SK-N-SH (cell line): ENCODE data around the gene AGBL4. TPM values are rescaled to one million over a fixed set of nuclear protein-coding genes. Genes with fewer than 3 reads are reported as not detected.

ENCODE experiments used
- CTCF ChIA-PET: fragments of 300-600, 350-600 bp; formaldehyde crosslinking; extraction: SDS; loops from one replicate; lab custom pipeline; 2021; lab: Yijun Ruan, JAX
- POLR2A ChIA-PET: fragments of 350-600 bp; sonication (Branson Sonifier 250); formaldehyde crosslinking; extraction: SDS; loops from one replicate; lab custom pipeline; 2020; ENCODE audit warnings: antibody characterized with exemption, inconsistent platforms; lab: Yijun Ruan, JAX
- DNase-seq: peaks from one replicate; pipeline ENCODE4 v3.0.0; 2012
- H2AFZ ChIP-seq: fragments of 200-600 bp; sonication (generic); 2 replicates; pipeline ENCODE4 v1.8.1; 2016; ENCODE audit warnings: antibody characterized with exemption, mild to moderate bottlenecking, low read depth
- H3F3A ChIP-seq: fragments of 200-600 bp; sonication (generic); replicated peaks from 2 replicates; pipeline ENCODE3; 2016; ENCODE audit warnings: antibody characterized with exemption, mild to moderate bottlenecking; ENCODE audit not compliant: insufficient read depth
- H3K27ac ChIP-seq, 2 experiments: fragments of 200-500 bp in 1 of 2; fragments of 200-600 bp in 1 of 2; sonication (Bioruptor generic) in 1 of 2; sonication (generic), shearing (Covaris generic) in 1 of 2; 2 replicates each; pipeline versions ENCODE4 v1.5.1 to v1.6.1; 2014 to 2016; ENCODE audit warnings: low read depth in 2 of 2, inconsistent platforms in 1 of 2, low read length in 1 of 2, mild to moderate bottlenecking in 1 of 2, mixed read lengths in 1 of 2
- H3K27me3 ChIP-seq: fragments of 200-600 bp; sonication (generic), shearing (Covaris generic); 2 replicates; pipeline ENCODE4 v1.6.1; 2016; ENCODE audit warnings: mixed run types; ENCODE audit not compliant: insufficient read depth
- H3K36me3 ChIP-seq, 2 experiments: fragments of 200-500 bp in 1 of 2; fragments of 200-600 bp in 1 of 2; sonication (Bioruptor generic) in 1 of 2; sonication (generic) in 1 of 2; replicated peaks in 1 of 2; 2 replicates each; pipeline versions ENCODE3 to v1.5.1; 2014 to 2016; ENCODE audit warnings: low read length in 1 of 2, mild to moderate bottlenecking in 1 of 2; ENCODE audit not compliant: insufficient read depth in 2 of 2, control insufficient read depth in 1 of 2
- H3K4me1 ChIP-seq, 2 experiments: fragments of 200-500 bp in 1 of 2; fragments of 200-600 bp in 1 of 2; sonication (Bioruptor generic) in 1 of 2; sonication (generic), shearing (Covaris generic) in 1 of 2; 2 replicates each; pipeline versions ENCODE4 v1.5.1 to v1.6.1; 2014 to 2016; ENCODE audit warnings: low read depth in 1 of 2, low read length in 1 of 2, mixed run types in 1 of 2; ENCODE audit not compliant: insufficient read depth in 2 of 2, control insufficient read depth in 1 of 2
- H3K4me2 ChIP-seq: fragments of 200-600 bp; sonication (generic), shearing (Covaris generic); 2 replicates; pipeline ENCODE4 v1.6.1; 2017; ENCODE audit warnings: mixed run types
- H3K4me3 ChIP-seq, 2 experiments: fragments of 200-500 bp in 1 of 2; fragments of 200-600 bp in 1 of 2; sonication (Bioruptor generic) in 1 of 2; sonication (generic), shearing (Covaris generic) in 1 of 2; 2 replicates each; pipeline versions ENCODE4 v1.5.1 to v1.8.1; 2014 to 2016; ENCODE audit warnings: low read depth in 2 of 2, inconsistent platforms in 1 of 2, low read length in 1 of 2, mild to moderate bottlenecking in 1 of 2, mixed read lengths in 1 of 2, moderate library complexity in 1 of 2
- H3K79me2 ChIP-seq: fragments of 200-600 bp; sonication (generic); 2 replicates; pipeline ENCODE4 v1.8.1; 2017; ENCODE audit warnings: mild to moderate bottlenecking; ENCODE audit not compliant: insufficient read depth
- H3K9ac ChIP-seq: fragments of 200-600 bp; sonication (generic); 2 replicates; pipeline ENCODE4 v1.6.1; 2017; ENCODE audit warnings: mixed run types
- H3K9me2 ChIP-seq: fragments of 200-600 bp; sonication (generic); 2 replicates; pipeline ENCODE4 v1.6.1; 2017; ENCODE audit warnings: mixed run types
- H3K9me3 ChIP-seq: fragments of 200-600 bp; sonication (generic); 2 replicates; pipeline ENCODE4 v1.6.1; 2017; ENCODE audit warnings: mixed run types, mild to moderate bottlenecking, moderate library complexity
- H4K20me1 ChIP-seq: fragments of 200-600 bp; sonication (generic); 2 replicates; pipeline ENCODE4 v1.6.1; 2017; ENCODE audit warnings: mild to moderate bottlenecking, mixed run types; ENCODE audit not compliant: insufficient read depth
- ELF1 ChIP-seq: IDR thresholded peaks from 2 replicates; pipeline ENCODE4 v1.4.0; 2012
- FOSL2 ChIP-seq: IDR thresholded peaks from 2 replicates; pipeline ENCODE4 v1.4.0; 2012; ENCODE audit warnings: low read depth, mild to moderate bottlenecking, moderate library complexity, borderline replicate concordance
- FOXJ3 ChIP-seq: sonication (generic); formaldehyde crosslinking; IDR thresholded peaks from 2 replicates; pipeline ENCODE4 v1.5.1; 2020; ENCODE audit warnings: mild to moderate bottlenecking, missing genetic modification reagents
- GATA2 ChIP-seq: sonication (generic); formaldehyde crosslinking; IDR thresholded peaks from 2 replicates; pipeline ENCODE4 v1.5.0; 2020; ENCODE audit warnings: mild to moderate bottlenecking, missing genetic modification reagents
- MXI1 ChIP-seq: IDR thresholded peaks from 2 replicates; pipeline ENCODE4 v1.6.1; 2012; ENCODE audit warnings: mild to moderate bottlenecking, low read depth, low read length, improper control_type of control experiment
- NFIC ChIP-seq: IDR thresholded peaks from 2 replicates; pipeline ENCODE4 v1.4.0; 2012; ENCODE audit warnings: borderline replicate concordance
- NRF1 ChIP-seq: IDR thresholded peaks from 2 replicates; pipeline ENCODE4 v1.6.1; 2012; ENCODE audit warnings: low read depth, mild to moderate bottlenecking, low read length
- POLR2AphosphoS5 ChIP-seq: IDR thresholded peaks from 2 replicates; pipeline ENCODE4 v1.6.1; 2012; ENCODE audit warnings: low read depth, low read length
- RAD21 ChIP-seq: IDR thresholded peaks from 2 replicates; pipeline ENCODE4 v1.6.1; 2012; ENCODE audit warnings: mild to moderate bottlenecking, low read length
- RCOR1 ChIP-seq: fragments of 150-350 bp; IDR thresholded peaks from 2 replicates; pipeline ENCODE4 v1.6.1; 2017; ENCODE audit warnings: antibody characterized with exemption, low read length
- RFX5 ChIP-seq: IDR thresholded peaks from 2 replicates; pipeline ENCODE4 v1.6.1; 2012; ENCODE audit warnings: mild to moderate bottlenecking, improper control_type of control experiment, low read length
- TAF1 ChIP-seq: IDR thresholded peaks from 2 replicates; pipeline ENCODE4 v1.6.1; 2012; ENCODE audit warnings: low read depth, mild to moderate bottlenecking, low read length, moderate library complexity, borderline replicate concordance
- TCF12 ChIP-seq: IDR thresholded peaks from 2 replicates; pipeline ENCODE4 v1.4.0; 2012
- TEAD4 ChIP-seq: IDR thresholded peaks from 2 replicates; pipeline ENCODE4 v1.4.0; 2012; ENCODE audit warnings: mild to moderate bottlenecking, borderline replicate concordance; ENCODE audit not compliant: insufficient read depth
- WGBS: methylation state at CpG from one replicate; pipeline ENCODE4 v1.1.6; 2017; ENCODE audit warnings: low lambda C conversion rate; 5-methylcytosine and 5-hydroxymethylcytosine counted together
- polyA plus RNA-seq, 3 experiments: library from polyadenylated mRNA; depleted of rRNA; stranded (reverse); fragments of >200 nt; gene quantifications; 2 replicates each; pipeline ENCODE4 v1.2.3, GENCODE V29; 2012
- TF ChIP-seq, protein P1 (sequence below): IDR thresholded peaks from 2 replicates; pipeline ENCODE4; 2012
- TF ChIP-seq, protein P2 (sequence below): IDR thresholded peaks from 2 replicates; pipeline ENCODE4 v1.6.1; 2012; ENCODE audit warnings: mild to moderate bottlenecking, low read depth, low read length, moderate library complexity
- TF ChIP-seq, protein P3 (sequence below): IDR thresholded peaks from 2 replicates; pipeline ENCODE4 v1.4.0; 2012; ENCODE audit warnings: low read depth, borderline replicate concordance
- TF ChIP-seq, protein P4 (sequence below): fragments of 150-350 bp; IDR thresholded peaks from 2 replicates; pipeline ENCODE4 v1.6.1; 2016; ENCODE audit warnings: mild to moderate bottlenecking, low read depth, low read length
- TF ChIP-seq, protein P5 (sequence below): fragments of 150-350 bp; IDR thresholded peaks from 2 replicates; pipeline ENCODE4 v1.6.1; 2017; ENCODE audit warnings: antibody characterized with exemption, low read length, low read depth, borderline replicate concordance

Gene AGBL4
- polyA plus RNA-seq, 1 of the 3 experiments (the other 2 are of a cell fraction), result 0.07 TPM

DNA sequence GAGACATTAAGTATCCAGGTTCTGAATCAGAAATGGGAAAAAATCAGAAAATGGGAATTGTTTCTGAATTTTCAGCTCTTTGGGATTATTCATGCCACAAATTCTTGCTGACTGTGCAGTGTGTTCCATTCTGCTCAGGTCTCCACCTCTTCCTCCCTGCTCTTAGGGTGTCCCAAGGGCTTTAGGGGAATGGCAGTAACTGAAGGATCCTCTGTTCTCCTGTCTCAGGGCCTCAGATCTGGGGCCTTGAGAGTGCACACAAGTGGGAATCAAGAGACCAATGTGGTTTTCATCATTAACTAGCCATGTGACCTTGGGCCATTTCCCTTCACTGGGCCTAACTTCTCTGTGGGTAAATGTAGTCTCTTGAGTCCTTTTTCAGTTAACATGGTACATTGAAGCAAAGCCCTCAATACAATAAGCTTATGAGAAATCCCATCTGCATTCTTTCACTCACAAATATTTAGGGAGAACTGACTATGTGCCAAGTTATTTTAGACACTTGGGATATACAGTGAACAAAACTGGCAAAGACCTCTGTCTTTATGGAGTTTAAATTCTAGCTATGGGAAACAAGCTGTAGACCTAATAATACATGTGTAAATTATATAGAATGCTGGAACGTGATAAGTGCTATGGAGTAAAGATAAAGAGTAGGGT, 1476.1 kb downstream of the AGBL4 start (continued):
- TF ChIP-seq, protein P1, sequence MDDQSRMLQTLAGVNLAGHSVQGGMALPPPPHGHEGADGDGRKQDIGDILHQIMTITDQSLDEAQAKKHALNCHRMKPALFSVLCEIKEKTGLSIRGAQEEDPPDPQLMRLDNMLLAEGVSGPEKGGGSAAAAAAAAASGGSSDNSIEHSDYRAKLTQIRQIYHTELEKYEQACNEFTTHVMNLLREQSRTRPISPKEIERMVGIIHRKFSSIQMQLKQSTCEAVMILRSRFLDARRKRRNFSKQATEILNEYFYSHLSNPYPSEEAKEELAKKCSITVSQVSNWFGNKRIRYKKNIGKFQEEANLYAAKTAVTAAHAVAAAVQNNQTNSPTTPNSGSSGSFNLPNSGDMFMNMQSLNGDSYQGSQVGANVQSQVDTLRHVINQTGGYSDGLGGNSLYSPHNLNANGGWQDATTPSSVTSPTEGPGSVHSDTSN, result no peak
- TF ChIP-seq, protein P2, sequence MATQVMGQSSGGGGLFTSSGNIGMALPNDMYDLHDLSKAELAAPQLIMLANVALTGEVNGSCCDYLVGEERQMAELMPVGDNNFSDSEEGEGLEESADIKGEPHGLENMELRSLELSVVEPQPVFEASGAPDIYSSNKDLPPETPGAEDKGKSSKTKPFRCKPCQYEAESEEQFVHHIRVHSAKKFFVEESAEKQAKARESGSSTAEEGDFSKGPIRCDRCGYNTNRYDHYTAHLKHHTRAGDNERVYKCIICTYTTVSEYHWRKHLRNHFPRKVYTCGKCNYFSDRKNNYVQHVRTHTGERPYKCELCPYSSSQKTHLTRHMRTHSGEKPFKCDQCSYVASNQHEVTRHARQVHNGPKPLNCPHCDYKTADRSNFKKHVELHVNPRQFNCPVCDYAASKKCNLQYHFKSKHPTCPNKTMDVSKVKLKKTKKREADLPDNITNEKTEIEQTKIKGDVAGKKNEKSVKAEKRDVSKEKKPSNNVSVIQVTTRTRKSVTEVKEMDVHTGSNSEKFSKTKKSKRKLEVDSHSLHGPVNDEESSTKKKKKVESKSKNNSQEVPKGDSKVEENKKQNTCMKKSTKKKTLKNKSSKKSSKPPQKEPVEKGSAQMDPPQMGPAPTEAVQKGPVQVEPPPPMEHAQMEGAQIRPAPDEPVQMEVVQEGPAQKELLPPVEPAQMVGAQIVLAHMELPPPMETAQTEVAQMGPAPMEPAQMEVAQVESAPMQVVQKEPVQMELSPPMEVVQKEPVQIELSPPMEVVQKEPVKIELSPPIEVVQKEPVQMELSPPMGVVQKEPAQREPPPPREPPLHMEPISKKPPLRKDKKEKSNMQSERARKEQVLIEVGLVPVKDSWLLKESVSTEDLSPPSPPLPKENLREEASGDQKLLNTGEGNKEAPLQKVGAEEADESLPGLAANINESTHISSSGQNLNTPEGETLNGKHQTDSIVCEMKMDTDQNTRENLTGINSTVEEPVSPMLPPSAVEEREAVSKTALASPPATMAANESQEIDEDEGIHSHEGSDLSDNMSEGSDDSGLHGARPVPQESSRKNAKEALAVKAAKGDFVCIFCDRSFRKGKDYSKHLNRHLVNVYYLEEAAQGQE, result no peak
- TF ChIP-seq NFIC, result no peak

DNA sequence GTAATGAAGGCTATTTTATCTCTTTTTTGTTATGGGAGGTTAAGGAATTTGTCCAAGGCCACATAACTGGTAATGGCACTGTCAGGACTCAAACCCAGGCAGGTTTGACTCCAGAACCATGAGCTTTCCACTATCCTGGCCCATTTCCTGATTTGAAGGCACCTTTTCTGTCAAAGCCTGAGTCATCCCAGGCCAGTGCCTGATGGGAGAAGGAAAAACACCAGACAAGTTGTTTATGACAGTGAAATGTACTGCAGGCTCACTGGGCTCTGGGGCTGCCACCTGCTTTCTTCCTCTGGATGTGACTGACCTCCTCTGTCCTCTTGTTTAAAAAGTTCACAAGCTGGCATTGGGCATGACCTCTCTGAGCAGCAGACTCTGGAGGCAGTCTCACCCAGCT, 1479.9 kb downstream of the AGBL4 start:
- no peaks in the 10 kb centered on the region for H3K36me3 ChIP-seq
- H4K20me1 ChIP-seq, result no peaks in the 10 kb centered on the region
- no peak overlapping the region for H3K27ac ChIP-seq
- no peak overlapping the region for H3K4me3 ChIP-seq
- no peaks in the 10 kb centered on the region for H3K27me3 ChIP-seq
- no peak overlapping the region for H3K9ac ChIP-seq
- no peak overlapping the region for H2AFZ ChIP-seq
- H3F3A ChIP-seq, result no peaks in the 10 kb centered on the region
- CTCF ChIA-PET, result interaction anchor here (1.8 kb wide), 1 partner anchor 13 kb away, joined by 9 read pairs; no protein-coding TSS in a partner anchor
- H3K4me1 ChIP-seq, result no peaks in the 10 kb centered on the region
- no peaks in the 10 kb centered on the region for H3K9me2 ChIP-seq
- TF ChIP-seq NRF1, result no peak
- TF ChIP-seq FOXJ3 (CRISPR knock-in tag), result no peak
- TF ChIP-seq, all 33 proteins: peak for 0
- POLR2A ChIA-PET, result no interaction called here
- no peaks in the 10 kb centered on the region for H3K79me2 ChIP-seq
- H3K4me2 ChIP-seq, result no peak overlapping the region
- no peaks in the 10 kb centered on the region for H3K9me3 ChIP-seq
- no peak for DNase-seq

DNA sequence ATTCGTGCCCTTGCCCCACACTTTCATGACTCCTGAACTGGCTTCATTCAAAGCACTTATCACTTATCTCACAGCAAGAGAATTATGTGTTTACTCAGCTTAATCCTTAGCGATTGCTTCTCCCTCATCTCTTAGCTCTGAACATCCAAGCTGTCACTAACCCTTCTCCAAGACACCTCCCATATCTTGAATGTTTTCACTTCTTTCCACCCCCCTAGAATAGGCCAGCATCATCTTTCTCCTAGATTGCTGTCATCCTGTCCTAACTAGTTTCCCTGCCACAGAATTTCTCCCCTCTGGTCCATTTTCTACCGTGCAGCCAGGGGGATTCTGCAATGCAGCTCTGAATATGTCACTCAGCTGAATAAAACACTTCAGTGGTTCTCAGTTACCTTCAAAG, 1483.2 kb downstream of the AGBL4 start:
- H3K4me2 ChIP-seq, result no peak overlapping the region
- H3K27me3 ChIP-seq, result no peaks in the 10 kb centered on the region
- WGBS, result 28% methylated on average over 3 of the region's 3 CpGs
- H3K27ac ChIP-seq, result no peak overlapping the region
- H3K79me2 ChIP-seq, result no peaks in the 10 kb centered on the region
- H4K20me1 ChIP-seq, result no peaks in the 10 kb centered on the region
- no peak overlapping the region for H2AFZ ChIP-seq
- no peak for DNase-seq
- ChIA-PET POLR2A (no interaction called here), CTCF (interaction anchor here (1.3 to 2.8 kb wide), 4 partner anchors 10 to 42 kb away, joined by 3 to 13 read pairs (median 5); no protein-coding TSS in a partner anchor)
- no peak overlapping the region for H3K4me3 ChIP-seq
- no peak overlapping the region for H3K9ac ChIP-seq
- H3K9me3 ChIP-seq, result no peaks in the 10 kb centered on the region
- H3K4me1 ChIP-seq, result no peaks in the 10 kb centered on the region
- H3K9me2 ChIP-seq, result no peaks in the 10 kb centered on the region
- no peaks in the 10 kb centered on the region for H3K36me3 ChIP-seq
- H3F3A ChIP-seq, result no peaks in the 10 kb centered on the region
- TF ChIP-seq RAD21 (no peak), FOSL2 (no peak), RFX5 (no peak), TEAD4 (no peak), POLR2AphosphoS5 (no peak), GATA2 (CRISPR knock-in tag) (no peak), RCOR1 (no peak), ELF1 (no peak), TCF12 (no peak), MXI1 (no peak), TAF1 (no peak)
- TF ChIP-seq, protein P3, sequence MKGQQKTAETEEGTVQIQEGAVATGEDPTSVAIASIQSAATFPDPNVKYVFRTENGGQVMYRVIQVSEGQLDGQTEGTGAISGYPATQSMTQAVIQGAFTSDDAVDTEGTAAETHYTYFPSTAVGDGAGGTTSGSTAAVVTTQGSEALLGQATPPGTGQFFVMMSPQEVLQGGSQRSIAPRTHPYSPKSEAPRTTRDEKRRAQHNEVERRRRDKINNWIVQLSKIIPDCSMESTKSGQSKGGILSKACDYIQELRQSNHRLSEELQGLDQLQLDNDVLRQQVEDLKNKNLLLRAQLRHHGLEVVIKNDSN, result no peak
- TF ChIP-seq, protein P4, sequence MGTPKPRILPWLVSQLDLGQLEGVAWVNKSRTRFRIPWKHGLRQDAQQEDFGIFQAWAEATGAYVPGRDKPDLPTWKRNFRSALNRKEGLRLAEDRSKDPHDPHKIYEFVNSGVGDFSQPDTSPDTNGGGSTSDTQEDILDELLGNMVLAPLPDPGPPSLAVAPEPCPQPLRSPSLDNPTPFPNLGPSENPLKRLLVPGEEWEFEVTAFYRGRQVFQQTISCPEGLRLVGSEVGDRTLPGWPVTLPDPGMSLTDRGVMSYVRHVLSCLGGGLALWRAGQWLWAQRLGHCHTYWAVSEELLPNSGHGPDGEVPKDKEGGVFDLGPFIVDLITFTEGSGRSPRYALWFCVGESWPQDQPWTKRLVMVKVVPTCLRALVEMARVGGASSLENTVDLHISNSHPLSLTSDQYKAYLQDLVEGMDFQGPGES, result no peak
- TF ChIP-seq, protein P5, sequence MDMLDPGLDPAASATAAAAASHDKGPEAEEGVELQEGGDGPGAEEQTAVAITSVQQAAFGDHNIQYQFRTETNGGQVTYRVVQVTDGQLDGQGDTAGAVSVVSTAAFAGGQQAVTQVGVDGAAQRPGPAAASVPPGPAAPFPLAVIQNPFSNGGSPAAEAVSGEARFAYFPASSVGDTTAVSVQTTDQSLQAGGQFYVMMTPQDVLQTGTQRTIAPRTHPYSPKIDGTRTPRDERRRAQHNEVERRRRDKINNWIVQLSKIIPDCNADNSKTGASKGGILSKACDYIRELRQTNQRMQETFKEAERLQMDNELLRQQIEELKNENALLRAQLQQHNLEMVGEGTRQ, result no peak
